Activated CD8-positive, alpha-beta memory T cell treated with anti-CD3 and anti-CD28 coated beads for 24 hours (primary cell): ENCODE results near the gene CELSR1.

Experiments used
- DNase-seq: peaks from one replicate; pipeline ENCODE4 v3.0.0-alpha.2; 2020

Gene CELSR1

GRCh38 chr22:46346680-46347405 lies 190.6 kb downstream of the CELSR1 start:
- no peak for DNase-seq

GRCh38 chr22:46340676-46341075 lies 196.7 kb downstream of the CELSR1 start:
- DNase-seq, result no peak

DNA sequence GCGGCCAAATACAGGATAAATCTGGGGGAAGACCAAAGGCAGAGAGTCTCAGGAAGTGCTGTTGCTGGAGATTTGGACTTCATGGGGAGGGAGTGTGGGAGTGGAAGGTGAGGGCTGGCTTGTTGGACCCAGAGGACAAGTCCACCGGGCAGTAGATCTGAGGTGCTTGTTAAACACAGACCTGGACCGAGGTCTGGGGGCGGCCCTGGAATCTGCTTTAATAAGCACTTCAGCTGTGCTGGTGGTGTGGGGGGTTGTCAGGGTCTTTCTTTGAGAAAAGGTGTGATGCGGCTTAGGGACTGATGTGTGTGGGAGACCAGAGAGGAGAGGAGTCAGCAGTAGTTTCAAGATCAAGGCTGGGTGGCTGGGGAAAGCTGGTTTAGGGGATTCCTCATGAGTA lies 197.5 kb downstream of the CELSR1 start:
- no peak for DNase-seq

DNA sequence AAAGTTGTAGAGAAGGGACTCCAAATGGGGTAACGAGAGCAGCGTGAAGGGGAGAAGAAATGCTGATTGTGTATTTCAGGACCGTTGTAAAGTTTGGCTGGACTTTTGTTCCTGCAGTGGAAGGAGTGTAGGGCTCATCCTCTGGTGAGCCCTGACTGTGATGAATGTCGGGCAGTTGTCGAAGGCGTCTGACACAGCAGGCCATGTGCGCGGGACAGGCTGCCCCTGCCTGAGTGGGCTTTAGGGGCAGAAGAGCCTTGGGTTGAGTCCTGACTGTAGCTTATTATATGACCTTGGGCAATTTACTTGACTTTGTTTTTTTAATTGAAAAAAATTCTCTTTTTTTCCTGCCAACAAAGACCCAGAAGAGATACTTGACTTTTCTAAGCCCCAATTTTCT lies 198.8 kb downstream of the CELSR1 start:
- no peak for DNase-seq

DNA sequence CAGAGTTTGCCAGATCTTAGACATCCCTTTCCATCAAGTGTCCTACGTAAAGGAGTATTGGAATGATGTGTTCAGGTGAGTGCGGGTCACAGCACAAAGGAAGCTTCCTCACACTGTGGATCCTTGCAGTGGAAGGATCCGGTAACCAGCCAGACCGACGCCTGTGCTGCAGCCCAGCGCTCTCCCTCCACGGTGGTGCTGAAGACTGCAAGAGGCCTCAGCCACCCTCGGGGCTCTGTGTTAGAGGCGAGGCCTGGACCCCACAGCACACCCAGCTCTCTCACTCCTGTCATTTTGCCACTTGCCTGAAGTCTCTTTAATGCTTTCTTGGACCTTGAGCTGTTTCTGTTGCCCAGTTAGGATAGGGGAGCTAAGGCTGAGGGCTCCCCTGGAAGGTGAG lies 199.6 kb downstream of the CELSR1 start:
- DNase-seq, result no peak

GRCh38 chr22:46336119-46337078 lies 201.0 kb downstream of the CELSR1 start:
- DNase-seq, result peak; percentile 64

GRCh38 chr22:46335201-46336118 lies 202.0 kb downstream of the CELSR1 start, which contains the start of gene TRMU:
TSS of gene TRMU (plus strand) at chr22:46335714. CDS start at chr22:46335765, 51 bp downstream.
- peak; percentile 90 for DNase-seq

DNA sequence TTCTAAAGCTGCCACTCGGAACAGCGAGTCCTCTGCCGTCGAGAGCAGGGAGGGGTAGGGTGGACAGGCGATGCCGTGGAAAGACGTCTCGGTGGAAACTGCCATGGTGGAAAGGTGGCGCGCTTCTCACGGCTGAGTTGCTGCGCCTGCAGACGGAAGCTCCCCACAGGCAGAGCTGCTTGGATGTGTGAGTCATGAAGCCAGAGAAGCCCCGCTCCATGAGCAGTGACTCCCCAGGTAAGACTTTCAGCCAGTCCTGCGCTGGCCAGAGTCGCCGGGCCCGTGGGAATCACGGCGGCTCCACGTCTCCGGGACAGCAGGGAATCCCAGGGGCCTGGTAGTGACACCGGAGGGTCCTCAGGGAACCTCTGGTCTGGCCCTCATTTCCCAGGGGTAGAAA lies 205.9 kb downstream of the CELSR1 start:
- no peak for DNase-seq

DNA sequence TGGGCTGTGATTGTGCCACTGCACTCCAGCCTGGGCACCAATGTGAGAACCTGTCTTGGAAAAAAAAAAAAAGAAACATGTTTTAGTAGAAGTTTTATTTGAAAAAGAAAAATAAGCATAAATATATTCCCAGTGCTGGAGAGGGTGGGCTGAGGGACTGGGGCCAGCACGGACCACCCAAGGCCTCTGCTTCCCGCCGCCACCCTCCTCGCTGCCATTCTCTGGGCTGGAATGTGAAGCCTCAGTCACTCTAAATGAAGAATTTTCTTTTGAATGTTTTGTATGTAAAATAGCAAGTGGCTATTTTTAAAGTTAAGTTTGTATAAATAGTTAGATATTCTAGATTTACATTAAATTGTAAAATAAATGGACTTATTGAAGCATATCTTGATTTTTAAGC lies 207.0 kb downstream of the CELSR1 start:
- DNase-seq, result no peak

GRCh38 chr22:46329616-46330015 lies 207.8 kb downstream of the CELSR1 start:
- DNase-seq, result no peak

- DNase-seq, result no peak
Measured at GRCh38 chr22:46328797-46329196, 208.6 kb downstream of the CELSR1 start.

GRCh38 chr22:46327691-46328465 lies 209.5 kb downstream of the CELSR1 start:
- no peak for DNase-seq

GRCh38 chr22:46326066-46326680 lies 211.2 kb downstream of the CELSR1 start:
- DNase-seq, result no peak

GRCh38 chr22:46323162-46323561 lies 214.3 kb downstream of the CELSR1 start:
- DNase-seq, result no peak

GRCh38 chr22:46322711-46323110 lies 214.7 kb downstream of the CELSR1 start:
- DNase-seq, result no peak

GRCh38 chr22:46320716-46321386 lies 216.6 kb downstream of the CELSR1 start:
- no peak for DNase-seq

- DNase-seq, result no peak
Measured at GRCh38 chr22:46320166-46320710, 217.2 kb downstream of the CELSR1 start.

DNA sequence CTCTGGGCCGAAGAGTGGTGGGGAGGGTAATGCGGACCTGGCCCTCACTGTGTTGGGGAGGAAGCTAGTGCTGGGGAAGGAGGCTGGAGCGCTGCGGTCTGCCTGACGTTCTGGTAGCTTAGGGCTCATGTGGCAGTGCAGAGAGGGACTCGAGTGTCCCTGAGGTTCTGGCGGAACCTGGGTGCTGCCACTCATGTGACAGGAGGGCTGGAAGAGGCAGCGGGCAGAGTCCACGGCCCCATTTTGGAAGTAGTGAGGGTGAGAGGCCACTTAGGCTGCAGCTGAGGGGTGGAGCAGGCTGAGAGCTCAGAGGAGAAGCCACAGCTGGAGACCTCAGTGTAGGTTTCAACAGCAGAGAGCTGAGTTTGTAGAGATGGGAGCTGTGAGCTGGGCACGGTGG lies 218.1 kb downstream of the CELSR1 start:
- DNase-seq, result no peak

- no peak for DNase-seq
Measured at GRCh38 chr22:46318576-46318975, 218.8 kb downstream of the CELSR1 start.

DNA sequence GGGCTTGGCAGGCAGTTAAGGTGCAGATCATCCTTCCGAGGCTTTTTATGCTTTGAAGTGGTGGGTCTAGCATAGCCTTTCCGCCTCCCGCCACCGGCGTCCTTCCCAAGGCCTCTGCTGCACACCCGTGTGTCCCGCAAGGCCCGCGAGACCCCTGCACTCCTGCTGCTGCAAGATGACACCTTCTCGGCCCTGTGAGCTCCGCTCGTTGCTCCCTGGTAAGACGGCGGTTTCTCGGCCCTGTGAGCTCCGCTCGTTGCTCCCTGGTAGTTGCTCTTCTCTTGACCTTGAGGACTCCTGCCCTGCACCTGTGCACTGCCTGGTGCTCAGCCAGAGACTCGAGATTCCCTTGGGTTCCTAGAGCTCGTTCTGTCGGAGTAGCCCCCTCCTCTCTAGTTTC lies 219.8 kb downstream of the CELSR1 start:
- no peak for DNase-seq

DNA sequence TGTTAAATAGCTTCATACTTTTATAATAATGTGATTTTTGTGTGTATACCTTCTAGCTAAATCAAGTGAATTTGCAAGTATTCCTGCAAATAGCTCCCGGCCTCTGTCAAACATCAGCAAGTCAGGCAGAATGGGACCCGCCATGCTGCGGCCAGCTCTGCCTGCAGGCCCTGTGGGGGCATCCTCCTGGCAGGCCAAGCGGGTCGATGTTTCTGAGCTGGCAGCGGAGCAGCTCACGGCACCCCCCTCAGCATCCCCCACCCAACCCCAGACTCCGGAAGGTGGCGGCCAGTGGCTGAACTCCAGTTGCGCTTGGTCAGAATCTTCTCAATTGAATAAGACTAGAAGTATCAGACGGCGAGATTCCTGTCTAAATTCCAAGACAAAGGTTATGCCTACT lies 221.4 kb downstream of the CELSR1 start:
- DNase-seq, result no peak
